GM23338 (cell line): ENCODE results near the gene PELO. TPM values are rescaled to one million over a fixed set of nuclear protein-coding genes. Genes with fewer than 3 reads are reported as not detected.

Experiments used
- ATAC-seq: fragments of 200-7000 bp; cut with Tn5 transposase; 3 replicates; pipeline ENCODE4 v1.9.1; 2020
- DNase-seq: peaks from one replicate; pipeline ENCODE4 v3.0.0-alpha.2; 2015; ENCODE audit warnings: low spot score
- H2AFZ ChIP-seq: fragments of 200-600 bp; sonication (generic); 2 replicates; pipeline ENCODE4 v1.8.0; 2016; ENCODE audit warnings: antibody characterized with exemption, mild to moderate bottlenecking, moderate library complexity
- H3F3A ChIP-seq: fragments of 200-600 bp; sonication (generic); replicated peaks from 2 replicates; pipeline ENCODE4 v1.8.0; 2017; ENCODE audit warnings: antibody characterized with exemption, mixed run types, low read depth
- H3K27ac ChIP-seq: fragments of 200-600 bp; sonication (generic); 2 replicates; pipeline ENCODE4 v1.6.1; 2016; ENCODE audit warnings: low read depth
- H3K27me3 ChIP-seq: fragments of 200-600 bp; sonication (generic); 2 replicates; pipeline ENCODE4 v1.8.0; 2016; ENCODE audit warnings: mild to moderate bottlenecking, mixed run types, moderate library complexity; ENCODE audit not compliant: insufficient read depth
- H3K36me3 ChIP-seq: fragments of 200-600 bp; sonication (generic); 2 replicates; pipeline ENCODE4 v1.8.0; 2016; ENCODE audit warnings: mild to moderate bottlenecking; ENCODE audit not compliant: insufficient read depth
- H3K4me1 ChIP-seq: fragments of 200-600 bp; sonication (generic); 2 replicates; pipeline ENCODE4 v1.8.0; 2016; ENCODE audit warnings: mild to moderate bottlenecking, moderate library complexity; ENCODE audit not compliant: insufficient read depth
- H3K4me2 ChIP-seq: fragments of 200-600 bp; sonication (generic); 2 replicates; pipeline ENCODE4 v1.7.1; 2017; ENCODE audit warnings: mixed run types
- H3K4me3 ChIP-seq: fragments of 200-600 bp; sonication (generic); 2 replicates; pipeline ENCODE4 v1.6.1; 2016; ENCODE audit warnings: mixed run types
- H3K79me2 ChIP-seq: fragments of 200-600 bp; sonication (generic); replicated peaks from 2 replicates; pipeline ENCODE4 v1.8.0; 2017; ENCODE audit warnings: mild to moderate bottlenecking; ENCODE audit not compliant: insufficient read depth
- H3K9me2 ChIP-seq: fragments of 200-600 bp; sonication (generic); 2 replicates; pipeline ENCODE4 v1.8.0; 2017; ENCODE audit not compliant: insufficient read depth
- H4K20me1 ChIP-seq: fragments of 200-600 bp; sonication (generic); replicated peaks from 2 replicates; pipeline ENCODE4 v1.8.0; 2017; ENCODE audit warnings: mild to moderate bottlenecking; ENCODE audit not compliant: insufficient read depth
- H3K27ac Mint-ChIP-seq: 2 replicates; pipeline ENCODE4 v1.8.0; 2020; ENCODE audit warnings: inconsistent platforms, mild to moderate bottlenecking, moderate library complexity, mixed read lengths
- H3K27me3 Mint-ChIP-seq: 3 replicates; pipeline ENCODE4 v1.8.0; 2022; ENCODE audit warnings: low read depth, mild to moderate bottlenecking, moderate library complexity, mixed read lengths, inconsistent platforms; ENCODE audit not compliant: insufficient read depth, poor library complexity
- H3K36me3 Mint-ChIP-seq: 3 replicates; pipeline ENCODE4 v1.8.0; 2021; ENCODE audit warnings: low read depth, mild to moderate bottlenecking, inconsistent platforms, moderate library complexity, mixed read lengths
- H3K4me1 Mint-ChIP-seq: 3 replicates; pipeline ENCODE4 v1.8.0; 2020; ENCODE audit warnings: mild to moderate bottlenecking, inconsistent platforms, mixed read lengths
- H3K4me3 Mint-ChIP-seq: 3 replicates; pipeline ENCODE4 v1.8.0; 2021; ENCODE audit warnings: moderate library complexity, mild to moderate bottlenecking, inconsistent platforms, mixed read lengths
- H3K9me3 Mint-ChIP-seq: 3 replicates; pipeline ENCODE4 v1.8.0; 2020; ENCODE audit warnings: moderate library complexity, mild to moderate bottlenecking, inconsistent platforms, mixed read lengths
- CREB1 ChIP-seq: fragments of 250-450 bp; sonication (Bioruptor Pico); IDR thresholded peaks from 2 replicates; pipeline ENCODE4 v1.5.0; 2020; ENCODE audit warnings: low read depth, mild to moderate bottlenecking, moderate library complexity
- ETS1 ChIP-seq: IDR thresholded peaks from 2 replicates; pipeline ENCODE4 v1.6.1; 2016; ENCODE audit warnings: antibody characterized with exemption
- EZH2phosphoT487 ChIP-seq: fragments of 200-600 bp; sonication (generic); IDR thresholded peaks from one replicate; pipeline ENCODE4 v1.8.1; 2018; ENCODE audit warnings: antibody characterized with exemption; ENCODE audit not compliant: unreplicated experiment
- NANOG ChIP-seq: IDR thresholded peaks from 2 replicates; pipeline ENCODE4 v1.6.1; 2016; ENCODE audit warnings: antibody characterized with exemption, borderline replicate concordance
- POLR2AphosphoS5 ChIP-seq: IDR thresholded peaks from 2 replicates; pipeline ENCODE4 v1.6.1; 2016; ENCODE audit warnings: antibody characterized with exemption, low read depth
- REST ChIP-seq: IDR thresholded peaks from one replicate; pipeline ENCODE4 v1.6.1; 2018; ENCODE audit warnings: antibody characterized with exemption; ENCODE audit not compliant: unreplicated experiment
- STAT1 ChIP-seq: IDR thresholded peaks from one replicate; pipeline ENCODE4 v1.6.1; 2016; ENCODE audit warnings: antibody characterized with exemption; ENCODE audit not compliant: unreplicated experiment
- ZNF114 ChIP-seq: fragments of 250-450 bp; sonication (Bioruptor Pico); IDR thresholded peaks from 2 replicates; pipeline ENCODE4 v1.5.0; 2020; ENCODE audit warnings: mild to moderate bottlenecking, moderate library complexity
- ZNF331 ChIP-seq: fragments of 250-450 bp; sonication (Bioruptor Pico); IDR thresholded peaks from 2 replicates; pipeline ENCODE4 v1.5.0; 2020; ENCODE audit warnings: low read depth, mild to moderate bottlenecking, moderate library complexity
- ZNF462 ChIP-seq: fragments of 250-450 bp; sonication (Bioruptor Pico); IDR thresholded peaks from 2 replicates; pipeline ENCODE4 v1.5.0; 2020; ENCODE audit warnings: mild to moderate bottlenecking, moderate library complexity
- polyA plus RNA-seq: library from polyadenylated mRNA; unstranded; fragments of >200 nt; fragmentation: Nextera tagmentation; extraction: Ambion mirVana; gene quantifications from 2 replicates; pipeline ENCODE4 v1.2.1, GENCODE V29; 2016
- total RNA-seq: library from RNA; depleted of rRNA; stranded (reverse); fragments of >200 nt; shearing (Covaris generic); gene quantifications from 2 replicates; pipeline ENCODE4 v1.2.3, GENCODE V29; 2014
- TF ChIP-seq, protein P1 (sequence below), 2 experiments: fragments of 200-600 bp in 1 of 2; sonication (generic) in 1 of 2; conservative IDR thresholded peaks; 2 replicates each; pipeline versions ENCODE4 v1.5.1 to v1.6.1; 2016 to 2017; ENCODE audit warnings: antibody characterized with exemption in 2 of 2, low read depth in 2 of 2, mild to moderate bottlenecking in 2 of 2, moderate library complexity in 1 of 2

Gene PELO
- total and polyA plus RNA-seq, 2 experiments from 2014 or later = 13.6 to 15.6 TPM

GRCh38 chr5:52772668-52773067 lies 15.0 kb upstream of the PELO start (continued):
- TF ChIP-seq REST (no peak), ZNF331 (CRISPR knock-in tag) (no peak), ETS1 (no peak), EZH2phosphoT487 (no peak), CREB1 (no peak)

- Histone ChIP-seq H4K20me1 (no peaks in the 10 kb centered on the region), H2AFZ (no peak overlapping the region), H3K4me2 (no peak overlapping the region), H3K27me3 (no peaks in the 10 kb centered on the region), H3K9me2 (no peaks in the 10 kb centered on the region), H3K4me3 (no peak overlapping the region), H3K4me1 (peaks cover 9% of the 10 kb centered on the region; the same call in 1 of the 2 replicates), H3F3A (no peaks in the 10 kb centered on the region), H3K27ac (no peak overlapping the region), H3K79me2 (no peaks in the 10 kb centered on the region), H3K36me3 (no peaks in the 10 kb centered on the region)
- Mint-ChIP-seq H3K27ac (no peak overlapping the region), H3K4me3 (no peak overlapping the region), H3K36me3 (no peaks in the 10 kb centered on the region), H3K9me3 (no peaks in the 10 kb centered on the region; the same call in 2 of the 3 replicates), H3K27me3 (no peaks in the 10 kb centered on the region), H3K4me1 (peaks cover 20% of the 10 kb centered on the region)
- DNase-seq = no peak
- ATAC-seq = no peak
- no peak for TF ChIP-seq CREB1
- TF ChIP-seq ZNF114 (CRISPR knock-in tag) = no peak
- TF ChIP-seq NANOG = no peak
- TF ChIP-seq, protein P1, sequence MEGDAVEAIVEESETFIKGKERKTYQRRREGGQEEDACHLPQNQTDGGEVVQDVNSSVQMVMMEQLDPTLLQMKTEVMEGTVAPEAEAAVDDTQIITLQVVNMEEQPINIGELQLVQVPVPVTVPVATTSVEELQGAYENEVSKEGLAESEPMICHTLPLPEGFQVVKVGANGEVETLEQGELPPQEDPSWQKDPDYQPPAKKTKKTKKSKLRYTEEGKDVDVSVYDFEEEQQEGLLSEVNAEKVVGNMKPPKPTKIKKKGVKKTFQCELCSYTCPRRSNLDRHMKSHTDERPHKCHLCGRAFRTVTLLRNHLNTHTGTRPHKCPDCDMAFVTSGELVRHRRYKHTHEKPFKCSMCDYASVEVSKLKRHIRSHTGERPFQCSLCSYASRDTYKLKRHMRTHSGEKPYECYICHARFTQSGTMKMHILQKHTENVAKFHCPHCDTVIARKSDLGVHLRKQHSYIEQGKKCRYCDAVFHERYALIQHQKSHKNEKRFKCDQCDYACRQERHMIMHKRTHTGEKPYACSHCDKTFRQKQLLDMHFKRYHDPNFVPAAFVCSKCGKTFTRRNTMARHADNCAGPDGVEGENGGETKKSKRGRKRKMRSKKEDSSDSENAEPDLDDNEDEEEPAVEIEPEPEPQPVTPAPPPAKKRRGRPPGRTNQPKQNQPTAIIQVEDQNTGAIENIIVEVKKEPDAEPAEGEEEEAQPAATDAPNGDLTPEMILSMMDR (conservative IDR thresholded peaks at IDR 0.05; ENCODE audit: low read depth in 2 of 2) = no peak
- no peak for TF ChIP-seq EZH2phosphoT487
- TF ChIP-seq STAT1 = no peak
- TF ChIP-seq ZNF462 (CRISPR knock-in tag) = no peak
- TF ChIP-seq ZNF331 (CRISPR knock-in tag) = no peak
- no peak for TF ChIP-seq POLR2AphosphoS5
- TF ChIP-seq ETS1 = no peak
Observed at GRCh38 chr5:52773342-52773741, 14.4 kb upstream of the PELO start.
